Measurements from ENCODE around the gene FBN3.
A peak's percentile ranks its signal among the peaks of the same experiment; 100 is the strongest.
"Not testable (repeated sequence)": the region's sequence is repeated elsewhere in the genome, so short reads cannot be mapped to it uniquely, and the experiment has no call there.

Gene FBN3

DNA sequence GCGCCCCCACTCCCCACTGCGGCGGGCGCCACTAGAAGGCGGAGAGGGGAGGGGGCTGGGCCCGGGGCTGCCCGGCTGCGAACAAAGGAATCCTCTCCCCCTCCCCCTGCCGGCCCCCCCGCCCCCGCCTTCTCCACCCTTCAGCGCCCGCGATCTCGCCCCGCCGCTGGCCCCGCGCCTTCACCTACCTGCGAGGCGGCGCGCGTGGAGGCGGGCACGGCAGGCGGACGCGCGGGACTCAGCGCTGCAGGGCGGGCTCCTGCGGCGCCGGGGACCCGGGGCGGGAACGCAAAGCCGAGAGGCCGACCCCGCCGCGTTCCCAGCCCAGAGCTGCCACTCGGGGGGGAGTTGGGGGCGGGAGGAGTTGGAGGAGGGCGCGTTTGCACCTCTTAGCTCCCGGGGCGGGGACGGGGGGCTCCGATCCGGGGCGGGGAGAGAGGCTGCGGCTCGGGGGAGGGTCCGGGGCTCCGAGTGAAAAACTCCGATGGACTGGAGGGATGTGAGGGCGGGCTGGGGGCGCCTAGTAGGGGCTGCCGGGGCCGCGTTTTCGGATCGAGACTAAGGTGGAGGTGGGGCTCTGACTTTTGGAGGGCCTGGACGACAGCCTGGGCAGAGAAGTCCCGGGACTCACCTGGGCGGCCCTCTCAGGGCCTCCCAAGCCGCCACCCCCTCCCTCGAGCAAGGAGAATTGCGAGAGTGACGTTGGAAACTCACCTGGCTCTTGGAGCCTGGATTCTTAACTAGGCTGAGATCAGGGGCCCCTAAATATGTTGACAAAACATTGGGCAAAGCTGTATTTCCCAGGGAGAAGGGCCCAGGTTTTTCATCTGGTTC lies at the start of gene FBN3:
Gene FBN3 (minus strand): TSS at position 332 of the 834 bp plus-strand sequence. CDS start 2,112 bp downstream, outside the sequence.
- no peak for DNase-seq

DNA sequence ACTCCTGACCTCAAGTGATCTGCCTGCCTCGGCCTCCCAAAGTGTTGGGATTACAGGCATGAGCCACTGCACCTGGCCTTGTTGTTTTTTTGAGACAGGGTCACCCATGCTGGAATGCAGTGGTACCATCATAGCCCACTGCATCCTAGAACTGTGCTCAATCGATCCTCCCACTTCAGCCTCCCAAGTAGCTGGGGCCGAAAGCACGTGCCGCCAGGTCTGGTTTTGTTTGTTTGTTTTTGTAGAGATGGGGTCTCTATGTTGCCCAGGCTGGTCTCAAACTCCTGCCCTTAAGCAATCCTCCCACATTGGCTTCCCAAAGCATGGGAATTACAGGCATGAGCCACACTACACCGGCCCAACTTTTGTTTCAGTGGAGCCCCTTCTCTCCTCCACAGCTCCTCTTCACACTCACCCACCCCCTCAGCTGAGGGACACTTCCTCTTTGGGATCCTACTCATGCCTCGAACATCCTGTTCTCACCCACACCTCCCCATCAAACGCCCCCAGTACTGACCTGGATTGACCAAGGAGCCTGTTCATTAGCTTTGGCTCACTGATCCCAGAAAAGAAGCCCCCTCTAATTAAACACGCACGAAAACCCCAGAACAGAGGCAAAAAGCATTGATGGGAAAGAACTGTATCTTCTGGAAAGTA lies 47.0 kb upstream of the FBN3 start:
- DNase-seq = no peak

GRCh38 chr19:8194528-8195267 lies 45.3 kb upstream of the FBN3 start:
- peak; percentile 65 for DNase-seq

DNA sequence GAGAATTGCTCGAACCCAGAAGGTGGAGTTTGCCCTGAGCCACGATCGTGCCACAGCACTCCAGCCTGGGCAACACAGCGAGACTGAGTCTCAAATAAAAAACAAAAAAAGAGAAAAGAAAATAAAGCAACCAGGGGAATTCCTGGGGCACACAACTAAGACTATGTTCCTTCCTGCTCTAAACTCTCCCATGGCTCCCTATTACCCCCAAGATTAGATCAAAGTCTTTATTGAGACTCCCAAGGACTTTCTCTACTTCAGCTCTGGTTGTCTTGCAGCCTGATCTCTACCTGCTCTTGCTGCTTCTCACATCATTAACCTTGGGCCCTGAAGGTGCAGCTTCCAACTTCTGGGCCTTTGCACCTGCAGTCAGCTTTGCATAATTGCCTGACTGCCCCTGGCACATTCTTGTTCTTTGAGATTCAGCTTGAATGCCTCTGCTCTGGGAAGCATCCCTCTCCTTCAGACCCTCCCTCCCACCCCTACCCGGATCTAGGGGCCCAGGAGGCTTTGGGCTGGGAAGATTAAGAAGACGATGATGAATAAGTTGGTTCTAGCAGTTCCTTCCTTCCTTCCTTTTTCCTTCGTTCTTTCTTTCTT lies 42.9 kb upstream of the FBN3 start:
- no peak for DNase-seq

- no peak for DNase-seq
These were observed 36.1 kb upstream of the FBN3 start for GRCh38 chr19:8185343-8186068.

DNA sequence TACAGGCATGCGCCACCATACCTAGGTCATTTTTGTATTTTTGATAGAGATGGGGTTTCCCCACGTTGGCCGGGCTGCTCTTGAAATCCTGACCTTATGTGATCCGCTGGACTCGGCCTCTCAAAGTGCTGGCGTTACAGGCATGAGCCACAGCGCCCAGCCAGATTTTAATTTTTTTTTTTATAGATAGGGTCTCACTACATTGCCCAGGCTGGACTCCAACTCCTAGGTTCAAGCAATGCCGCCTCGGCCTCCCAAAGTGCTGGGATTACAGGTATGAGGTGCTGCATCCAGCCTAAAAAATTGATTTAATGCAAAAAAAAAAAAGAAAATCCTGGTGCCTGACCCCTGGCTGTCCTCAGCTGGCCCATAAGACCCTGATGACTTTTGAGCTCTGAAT lies 34.9 kb upstream of the FBN3 start:
- no peak for DNase-seq

DNA sequence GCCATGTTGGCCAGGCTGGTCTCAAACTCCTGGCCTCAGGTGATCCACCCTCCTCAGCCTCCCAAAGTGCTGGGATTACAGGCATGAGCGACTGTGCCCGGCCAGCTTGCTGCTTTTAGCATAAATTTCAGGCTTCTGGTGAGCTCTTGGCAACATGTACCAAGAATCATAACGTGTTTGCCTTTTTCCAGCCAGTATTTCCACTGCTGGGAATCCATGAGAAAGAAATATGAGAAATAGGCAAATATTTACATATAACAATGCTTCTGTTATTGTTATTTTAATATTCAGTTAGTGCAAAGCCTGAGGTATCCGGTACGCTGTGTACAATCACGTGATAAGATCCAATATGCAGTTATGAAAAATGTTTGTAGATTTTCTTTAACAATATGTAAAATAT lies 30.6 kb upstream of the FBN3 start:
- no peak for DNase-seq

- DNase-seq = no peak
These were observed 25.3 kb upstream of the FBN3 start for GRCh38 chr19:8174706-8175105.

DNA sequence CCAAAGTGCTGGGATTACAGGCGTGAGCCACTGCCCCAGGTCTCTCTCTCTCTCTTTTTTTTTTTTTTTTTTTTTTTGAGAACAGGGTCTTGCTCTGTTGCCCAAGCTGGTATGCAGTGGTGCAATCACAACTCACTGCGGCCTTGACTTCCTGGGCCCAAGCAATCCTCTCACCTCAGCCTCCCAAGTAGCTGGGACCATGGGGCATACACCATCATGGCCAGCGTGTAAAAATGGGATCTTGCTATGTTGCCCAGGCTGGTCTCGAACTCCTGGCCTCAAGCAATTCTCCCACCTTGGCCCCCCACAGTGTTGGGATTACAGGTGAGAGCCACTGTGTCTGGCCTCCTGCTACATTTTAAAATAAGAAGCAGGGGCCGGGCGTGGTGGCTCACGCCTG lies 19.1 kb upstream of the FBN3 start:
- DNase-seq = no peak

DNA sequence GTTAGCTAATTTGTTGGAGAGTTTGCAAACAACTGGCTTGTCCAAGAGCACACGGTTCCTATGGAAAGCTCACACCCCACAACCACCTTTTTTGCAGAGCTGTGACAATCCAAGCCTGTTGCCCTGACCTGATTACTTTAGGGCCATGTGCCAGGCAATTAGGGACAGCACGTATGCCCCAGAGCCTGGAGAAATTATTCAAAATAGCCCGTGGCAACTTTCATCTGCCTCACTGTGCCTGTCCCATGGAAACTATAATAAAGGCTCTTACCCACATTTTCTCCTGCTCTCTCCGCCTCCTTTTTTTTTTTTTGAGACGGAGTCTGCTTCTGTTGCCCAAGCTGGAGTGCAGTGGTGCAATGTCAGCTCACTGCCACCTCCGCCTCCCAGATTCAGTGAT lies 18.6 kb upstream of the FBN3 start:
- no peak for DNase-seq

DNA sequence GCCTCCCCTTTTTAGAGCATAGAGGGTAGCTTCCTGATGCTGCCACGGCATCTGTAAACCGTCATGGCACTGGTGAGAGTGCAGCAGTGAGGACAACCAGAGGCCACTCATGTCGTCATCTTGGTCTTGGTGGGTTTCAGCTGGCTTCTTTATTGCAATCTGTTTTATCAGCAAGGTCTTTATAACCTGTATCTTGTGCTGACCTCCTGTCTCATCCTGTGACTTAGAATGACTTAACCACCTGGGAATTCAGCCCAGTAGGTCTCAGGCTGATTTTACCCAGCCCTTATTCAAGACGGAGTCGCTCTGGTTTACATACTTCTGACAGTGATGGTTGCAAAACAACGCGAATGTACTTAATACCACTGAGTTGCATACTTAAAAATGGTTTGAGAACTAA lies 14.4 kb upstream of the FBN3 start:
- no peak for DNase-seq

DNA sequence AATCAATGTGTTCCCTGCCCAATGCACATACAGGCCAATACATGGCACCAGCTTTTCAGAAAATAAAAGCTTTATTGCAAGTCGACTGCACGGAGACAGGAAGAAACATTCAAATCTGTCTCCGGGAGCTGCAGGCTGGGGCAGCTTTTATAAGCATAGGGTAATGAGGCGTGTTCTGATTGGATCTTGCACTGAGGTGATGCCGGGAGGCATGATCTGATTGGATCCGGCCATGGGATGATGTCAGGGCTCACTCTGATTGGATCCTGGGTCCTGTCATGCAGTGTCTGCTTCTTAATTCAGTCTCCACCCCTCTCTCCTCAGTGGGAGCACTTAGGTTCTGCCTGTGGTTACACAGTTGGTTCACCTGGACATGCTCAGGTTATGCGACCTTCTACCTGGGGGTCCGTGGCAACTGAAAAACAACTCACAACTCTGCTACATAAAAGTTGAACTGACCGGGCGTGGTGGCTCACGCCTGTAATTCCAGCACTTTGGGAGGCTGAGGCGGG lies 11.8 kb upstream of the FBN3 start:
- DNase-seq = no peak

GRCh38 chr19:8159322-8159721 lies 9.9 kb upstream of the FBN3 start:
- not testable (repeated sequence) for DNase-seq

GRCh38 chr19:8158411-8159074 lies 9.2 kb upstream of the FBN3 start:
- DNase-seq = peak; percentile 85

DNA sequence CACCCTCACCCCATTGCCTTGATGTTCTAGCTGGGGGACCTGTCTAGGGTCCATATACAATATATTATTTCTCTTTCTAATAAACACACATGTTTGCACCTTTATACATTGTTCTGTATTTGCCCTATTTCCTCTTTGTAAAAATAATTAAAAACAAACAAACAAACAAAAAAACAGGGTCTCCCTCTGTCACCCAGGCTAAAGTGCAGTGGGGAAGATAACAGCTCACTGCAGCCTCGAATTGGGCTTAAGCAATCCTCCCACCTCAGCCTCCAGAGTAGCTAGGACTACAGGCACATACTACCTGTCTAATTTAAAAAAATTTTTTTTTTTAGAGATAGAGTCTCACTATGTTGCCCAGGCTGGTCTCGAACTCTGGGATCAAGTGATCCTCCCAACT lies 5.9 kb upstream of the FBN3 start:
- DNase-seq = no peak

- peak; percentile 16 for DNase-seq
These were observed 4.6 kb upstream of the FBN3 start for GRCh38 chr19:8154014-8154413.

- no peak for DNase-seq
These were observed 2.3 kb upstream of the FBN3 start for GRCh38 chr19:8151767-8152035.

GRCh38 chr19:8150998-8151766 lies 1.8 kb upstream of the FBN3 start:
- DNase-seq = no peak

DNA sequence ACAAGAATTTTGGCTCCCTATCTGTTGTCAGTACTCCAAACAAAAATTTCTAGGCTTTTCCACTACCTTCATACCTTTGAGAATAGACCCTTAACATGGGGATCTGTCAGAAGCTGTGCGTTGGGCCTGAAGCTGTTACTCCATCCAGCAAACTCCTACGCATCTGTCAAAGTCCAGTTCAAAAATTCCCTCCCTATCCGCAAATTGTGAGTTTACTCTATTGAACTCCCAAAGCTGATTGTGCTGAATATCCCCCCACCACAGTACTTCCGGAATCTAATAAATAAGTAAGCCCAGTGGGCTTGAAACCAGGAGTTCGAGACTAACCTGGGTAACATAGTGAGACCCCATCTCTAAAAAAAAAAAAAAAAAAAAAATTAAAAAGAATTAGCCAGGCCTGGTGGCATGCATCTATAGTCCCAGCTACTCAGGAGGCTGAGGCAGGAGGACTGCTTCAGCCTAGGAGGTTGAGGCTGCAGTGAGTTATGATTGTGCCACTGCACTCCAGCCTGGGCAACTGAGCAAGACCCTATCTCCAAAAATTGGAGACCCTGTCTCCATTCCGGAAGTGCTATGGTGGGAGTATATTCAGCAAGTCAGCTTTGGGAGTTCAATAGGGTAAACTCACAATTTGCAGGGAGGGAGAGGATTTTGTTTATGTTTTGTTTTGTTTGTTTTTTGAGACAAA lies 930 bp upstream of the FBN3 start:
- DNase-seq = no peak

GRCh38 chr19:8148410-8149260 lies 757 bp downstream of the FBN3 start:
- DNase-seq = no peak
